PFSK-1 (cell line): ENCODE results near the gene BCL11B.

Experiments
- POLR2AphosphoS5 ChIP-seq: IDR thresholded peaks from 2 replicates; pipeline ENCODE4 v1.6.1; 2012; ENCODE audit warnings: low read depth, mild to moderate bottlenecking, control low read depth, low read length, moderate library complexity
- REST ChIP-seq, 2 experiments: IDR thresholded peaks; 2 replicates each; pipeline versions ENCODE4 v1.6.1 to v1.8.0; 2011 to 2012; ENCODE audit warnings: low read depth in 2 of 2, low read length in 2 of 2, control low read depth in 1 of 2, inconsistent platforms in 1 of 2, mild to moderate bottlenecking in 1 of 2, moderate library complexity in 1 of 2; ENCODE audit not compliant: insufficient read depth in 1 of 2
- SIN3A ChIP-seq: IDR thresholded peaks from 2 replicates; pipeline ENCODE4 v1.6.1; 2012; ENCODE audit warnings: mild to moderate bottlenecking, low read length, moderate library complexity, borderline replicate concordance; ENCODE audit not compliant: insufficient read depth
- TAF1 ChIP-seq: IDR thresholded peaks from 2 replicates; pipeline ENCODE4 v1.6.1; 2012; ENCODE audit warnings: low read length, control low read depth, borderline replicate concordance; ENCODE audit not compliant: insufficient read depth

GRCh38 chr14:99277530-99277929, 5.5 kb upstream of the BCL11B start:
- TF ChIP-seq POLR2AphosphoS5, result no peak
- no peak for TF ChIP-seq REST (IDR thresholded peaks at IDR 0.05; ENCODE audit: insufficient read depth in 1 of 2, low read depth in 2 of 2, low read length in 2 of 2)
- no peak for TF ChIP-seq TAF1
- no peak for TF ChIP-seq SIN3A
